HEK293 (cell line): ENCODE measurements around the gene C1GALT1C1L.

Experiments used
- CTCF ChIA-PET: fragments of 350-600 bp; formaldehyde crosslinking; extraction: SDS; loops from one replicate; lab custom pipeline; 2021; ENCODE audit warnings: antibody characterized with exemption; lab: Yijun Ruan, JAX
- POLR2A ChIA-PET: fragments of 300-600 bp; formaldehyde crosslinking; extraction: SDS; loops from one replicate; lab custom pipeline; 2020; ENCODE audit warnings: antibody characterized with exemption, inconsistent platforms; lab: Yijun Ruan, JAX
- H3K27ac ChIP-seq: fragments of 200-500 bp; sonication (Bioruptor generic); 2 replicates; pipeline ENCODE4 v1.5.1; 2014; ENCODE audit warnings: low read depth, low read length, control low read depth, inconsistent platforms; ENCODE audit errors: extremely low read depth
- H3K36me3 ChIP-seq, 2 experiments: fragments of 200-500 bp in 1 of 2; sonication (Bioruptor generic) in 1 of 2; 1 replicate in 1 of 2; 2 replicates in 1 of 2; pipeline ENCODE4 v1.5.1; 2014 to 2017; ENCODE audit warnings: inconsistent platforms in 2 of 2, low read length in 2 of 2; ENCODE audit not compliant: control insufficient read depth in 2 of 2, insufficient read depth in 1 of 2
- H3K4me1 ChIP-seq: fragments of 200-500 bp; sonication (Bioruptor generic); 2 replicates; pipeline ENCODE4 v1.5.1; 2014; ENCODE audit warnings: mild to moderate bottlenecking, low read length, inconsistent platforms; ENCODE audit not compliant: control insufficient read depth, insufficient read depth
- H3K4me3 ChIP-seq: 2 replicates; pipeline ENCODE4 v1.5.1; 2011; ENCODE audit warnings: low read depth, mild to moderate bottlenecking, control low read depth, low read length, moderate library complexity
- H3K9me3 ChIP-seq: fragments of 200-500 bp; sonication (Bioruptor generic); 2 replicates; pipeline ENCODE4 v1.5.1; 2014; ENCODE audit warnings: low read depth, low read length, inconsistent platforms; ENCODE audit not compliant: control insufficient read depth, insufficient read depth
- AEBP2 ChIP-seq: fragments of 450-650 bp; formaldehyde crosslinking; IDR thresholded peaks from 2 replicates; pipeline ENCODE4 v1.5.1; 2016; ENCODE audit warnings: missing biosample characterization, missing genetic modification characterization, borderline replicate concordance
- KLF17 ChIP-seq: fragments of 450-650 bp; formaldehyde crosslinking; IDR thresholded peaks from 2 replicates; pipeline ENCODE4 v1.5.1; 2016; ENCODE audit warnings: missing biosample characterization, missing genetic modification characterization
- PRDM10 ChIP-seq: fragments of 450-650 bp; formaldehyde crosslinking; IDR thresholded peaks from 2 replicates; pipeline ENCODE4 v1.5.1; 2016; ENCODE audit warnings: missing biosample characterization, missing genetic modification characterization
- YY1 ChIP-seq: fragments of 450-650 bp; formaldehyde crosslinking; IDR thresholded peaks from 2 replicates; pipeline ENCODE4 v1.5.1; 2018; ENCODE audit warnings: missing biosample characterization, missing genetic modification characterization
- ZBTB6 ChIP-seq: fragments of 450-650 bp; formaldehyde crosslinking; IDR thresholded peaks from 2 replicates; pipeline ENCODE4 v1.5.1; 2017; ENCODE audit warnings: missing biosample characterization, missing genetic modification characterization
- ZNF112 ChIP-seq: fragments of 450-650 bp; formaldehyde crosslinking; IDR thresholded peaks from 2 replicates; pipeline ENCODE4 v1.5.0; 2017; ENCODE audit warnings: missing biosample characterization, missing genetic modification characterization
- ZNF121 ChIP-seq: fragments of 450-650 bp; formaldehyde crosslinking; IDR thresholded peaks from 2 replicates; pipeline ENCODE4 v1.5.1; 2016; ENCODE audit warnings: missing biosample characterization, missing genetic modification characterization
- ZNF133 ChIP-seq: fragments of 450-650 bp; formaldehyde crosslinking; IDR thresholded peaks from 2 replicates; pipeline ENCODE4 v1.5.1; 2016; ENCODE audit warnings: missing biosample characterization, missing genetic modification characterization
- ZNF175 ChIP-seq: fragments of 450-650 bp; formaldehyde crosslinking; IDR thresholded peaks from 2 replicates; pipeline ENCODE4 v1.5.1; 2016; ENCODE audit warnings: missing biosample characterization, missing genetic modification characterization
- ZNF404 ChIP-seq: fragments of 450-650 bp; formaldehyde crosslinking; IDR thresholded peaks from 2 replicates; pipeline ENCODE4 v1.5.1; 2017; ENCODE audit warnings: missing biosample characterization, missing genetic modification characterization
- ZNF48 ChIP-seq: fragments of 450-650 bp; formaldehyde crosslinking; IDR thresholded peaks from 2 replicates; pipeline ENCODE4 v1.5.1; 2016; ENCODE audit warnings: missing biosample characterization, missing genetic modification characterization
- ZNF488 ChIP-seq: fragments of 450-650 bp; formaldehyde crosslinking; IDR thresholded peaks from 2 replicates; pipeline ENCODE4 v1.5.1; 2016; ENCODE audit warnings: missing biosample characterization, missing genetic modification characterization
- ZNF600 ChIP-seq: fragments of 450-650 bp; formaldehyde crosslinking; IDR thresholded peaks from 2 replicates; pipeline ENCODE4 v1.5.1; 2016; ENCODE audit warnings: missing biosample characterization, missing genetic modification characterization
- ZNF660 ChIP-seq: fragments of 450-650 bp; IDR thresholded peaks from 2 replicates; pipeline ENCODE4 v1.5.1; 2018; ENCODE audit warnings: missing biosample characterization, mild to moderate bottlenecking, missing genetic modification characterization
- ZNF664 ChIP-seq: fragments of 450-650 bp; formaldehyde crosslinking; IDR thresholded peaks from 2 replicates; pipeline ENCODE4 v1.5.1; 2016; ENCODE audit warnings: missing biosample characterization, missing genetic modification characterization
- ZNF692 ChIP-seq: fragments of 450-650 bp; formaldehyde crosslinking; IDR thresholded peaks from 2 replicates; pipeline ENCODE4 v1.5.1; 2016; ENCODE audit warnings: missing biosample characterization, missing genetic modification characterization
- ZNF768 ChIP-seq: fragments of 450-650 bp; formaldehyde crosslinking; IDR thresholded peaks from 2 replicates; pipeline ENCODE4 v1.5.1; 2018; ENCODE audit warnings: missing biosample characterization, mild to moderate bottlenecking, missing genetic modification characterization

C1GALT1C1L gene

GRCh38 chr2:43725711-43726246 is 49.5 kb upstream of the C1GALT1C1L start:
- no peaks in the 10 kb centered on the region for H3K9me3 ChIP-seq
- ChIA-PET POLR2A (no interaction called here), CTCF (no interaction called here)
- H3K27ac ChIP-seq: no peak overlapping the region
- TF ChIP-seq ZNF121 (tag by site-specific recombination) (peak; percentile 36; the same call in 1 of the 2 replicates), ZNF488 (tag by site-specific recombination) (no peak)
- H3K4me3 ChIP-seq: no peak overlapping the region
- peaks cover 0 to 2% of the 10 kb centered on the region in 2 experiments; a peak in 1 of 3 replicates for H3K36me3 ChIP-seq
- H3K4me1 ChIP-seq: no peaks in the 10 kb centered on the region

GRCh38 chr2:43724728-43725526 is 48.7 kb upstream of the C1GALT1C1L start:
- peak; percentile 88 for TF ChIP-seq PRDM10 (tag by site-specific recombination)
- 0 out of 2 replicates have a peak, but pooled peaks have one; percentile 19 for TF ChIP-seq ZNF600 (tag by site-specific recombination)
- TF ChIP-seq ZNF664 (tag by site-specific recombination): peak; percentile 60; the same call in 1 of the 2 replicates
- TF ChIP-seq ZNF48 (tag by site-specific recombination): no peak
- H3K36me3 ChIP-seq: peaks cover 0 to 2% of the 10 kb centered on the region in 2 experiments; a peak in 1 of 3 replicates
- no peak overlapping the region for H3K27ac ChIP-seq
- no peak overlapping the region for H3K4me3 ChIP-seq
- POLR2A ChIA-PET: no interaction called here
- H3K9me3 ChIP-seq: no peaks in the 10 kb centered on the region
- CTCF ChIA-PET: interaction anchor here (0.7 kb wide), 1 partner anchor 115 kb away, joined by 3 read pairs; no protein-coding TSS in a partner anchor
- H3K4me1 ChIP-seq: no peaks in the 10 kb centered on the region

- ChIA-PET POLR2A (no interaction called here), CTCF (interaction anchor here (0.6 kb wide), 1 partner anchor 48 kb away, joined by 4 read pairs; no protein-coding TSS in a partner anchor)
- Histone ChIP-seq H3K4me1 (no peaks in the 10 kb centered on the region; the same call in 1 of the 2 replicates), H3K4me3 (no peak overlapping the region), H3K9me3 (no peaks in the 10 kb centered on the region), H3K36me3 (no peaks in the 10 kb centered on the region; a peak in 1 of 3 replicates), H3K27ac (no peak overlapping the region)
- TF ChIP-seq ZNF175: no peak
- no peak for TF ChIP-seq AEBP2 (tag by site-specific recombination)
- TF ChIP-seq ZNF112: no peak
- TF ChIP-seq YY1 (tag by site-specific recombination): no peak
- no peak for TF ChIP-seq ZNF768 (tag by site-specific recombination)
- TF ChIP-seq ZNF692: no peak
- TF ChIP-seq ZNF133 (tag by site-specific recombination): no peak
- no peak for TF ChIP-seq KLF17 (tag by site-specific recombination)
- TF ChIP-seq ZBTB6: no peak
- no peak for TF ChIP-seq ZNF660 (tag by site-specific recombination)
- no peak for TF ChIP-seq ZNF404
These were observed 42.4 kb upstream of the C1GALT1C1L start for GRCh38 chr2:43718530-43719124.
